ENCODE measurements around the gene CHST11.
"Not testable (repeated sequence)": the region's sequence is repeated elsewhere in the genome, so short reads cannot be mapped to it uniquely, and the experiment has no call there.

CHST11 gene

GRCh38 chr12:104611671-104612070, 154.9 kb downstream of the CHST11 start:
- TF ChIP-seq, protein P1, sequence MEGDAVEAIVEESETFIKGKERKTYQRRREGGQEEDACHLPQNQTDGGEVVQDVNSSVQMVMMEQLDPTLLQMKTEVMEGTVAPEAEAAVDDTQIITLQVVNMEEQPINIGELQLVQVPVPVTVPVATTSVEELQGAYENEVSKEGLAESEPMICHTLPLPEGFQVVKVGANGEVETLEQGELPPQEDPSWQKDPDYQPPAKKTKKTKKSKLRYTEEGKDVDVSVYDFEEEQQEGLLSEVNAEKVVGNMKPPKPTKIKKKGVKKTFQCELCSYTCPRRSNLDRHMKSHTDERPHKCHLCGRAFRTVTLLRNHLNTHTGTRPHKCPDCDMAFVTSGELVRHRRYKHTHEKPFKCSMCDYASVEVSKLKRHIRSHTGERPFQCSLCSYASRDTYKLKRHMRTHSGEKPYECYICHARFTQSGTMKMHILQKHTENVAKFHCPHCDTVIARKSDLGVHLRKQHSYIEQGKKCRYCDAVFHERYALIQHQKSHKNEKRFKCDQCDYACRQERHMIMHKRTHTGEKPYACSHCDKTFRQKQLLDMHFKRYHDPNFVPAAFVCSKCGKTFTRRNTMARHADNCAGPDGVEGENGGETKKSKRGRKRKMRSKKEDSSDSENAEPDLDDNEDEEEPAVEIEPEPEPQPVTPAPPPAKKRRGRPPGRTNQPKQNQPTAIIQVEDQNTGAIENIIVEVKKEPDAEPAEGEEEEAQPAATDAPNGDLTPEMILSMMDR (IDR thresholded peaks at IDR 0.05; ENCODE audit: control insufficient read depth, insufficient read depth, low read depth, low read length, missing control alignments): no peak
- no peak overlapping the region for H3K4me3 ChIP-seq (ENCODE audit: control insufficient read depth, low read depth, low read length)
- no peak for DNase-seq (ENCODE audit: low read depth)

DNA sequence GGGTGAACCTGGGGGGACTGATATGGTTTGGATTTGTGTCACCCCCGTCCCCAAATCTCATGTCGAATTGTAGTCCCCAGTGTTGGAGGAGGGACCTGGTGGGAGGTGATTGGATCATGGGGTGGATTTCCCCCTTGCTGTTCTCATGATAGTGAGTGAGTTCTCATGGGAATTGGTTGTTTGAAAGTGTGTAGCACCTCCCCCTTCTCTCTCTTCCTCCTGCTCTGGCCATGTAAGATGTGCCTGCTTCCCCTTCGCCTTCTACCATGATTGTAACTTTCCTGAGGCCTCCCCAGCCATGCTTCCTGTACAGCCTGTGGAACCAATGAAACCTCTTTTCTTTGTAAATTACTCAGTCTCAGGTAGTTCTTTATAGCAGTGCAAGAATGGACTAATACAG, 156.6 kb downstream of the CHST11 start:
- not testable (repeated sequence) for DNase-seq (ENCODE audit: low read depth); H3K4me3 ChIP-seq (ENCODE audit: control insufficient read depth, low read depth, low read length)

DNA sequence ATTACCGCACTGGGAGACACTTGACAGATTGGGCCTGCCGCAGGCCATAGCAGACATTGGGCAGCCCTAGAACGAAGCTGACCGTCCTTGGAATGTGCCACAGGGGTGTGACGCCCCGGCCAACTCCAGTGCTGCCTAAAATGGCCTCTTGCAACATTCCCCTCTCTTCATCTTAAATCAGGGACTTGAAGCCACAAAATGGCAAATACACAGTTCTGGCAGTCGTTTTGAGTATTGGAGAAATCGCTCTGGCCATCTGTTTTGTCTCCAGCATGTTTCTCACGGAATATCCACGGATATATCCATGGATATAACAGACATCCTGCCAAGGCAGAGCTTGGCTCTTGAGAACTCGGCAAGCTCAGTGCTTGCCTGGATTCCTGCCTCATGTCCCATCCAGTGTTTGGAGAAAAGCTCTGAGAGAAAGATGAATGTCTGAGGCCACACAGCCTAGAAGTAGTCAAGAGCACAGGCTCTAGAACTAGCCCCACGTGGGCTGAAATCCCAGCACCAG, 158.4 kb downstream of the CHST11 start:
- no peak for DNase-seq (ENCODE audit: low read depth)
- no peak overlapping the region for H3K4me3 ChIP-seq (ENCODE audit: control insufficient read depth, low read depth, low read length)
- TF ChIP-seq, protein P1 (IDR thresholded peaks at IDR 0.05; ENCODE audit: control insufficient read depth, insufficient read depth, low read depth, low read length, missing control alignments): no peak

- TF ChIP-seq, protein P1 (IDR thresholded peaks at IDR 0.05; ENCODE audit: control insufficient read depth, insufficient read depth, low read depth, low read length, missing control alignments): no peak
- DNase-seq (ENCODE audit: low read depth): no peak
- H3K4me3 ChIP-seq (ENCODE audit: control insufficient read depth, low read depth, low read length): no peak overlapping the region
Observed at GRCh38 chr12:104618691-104619090, 161.9 kb downstream of the CHST11 start.

GRCh38 chr12:104619305-104619704, 162.6 kb downstream of the CHST11 start:
- no peak overlapping the region for H3K4me3 ChIP-seq (ENCODE audit: control insufficient read depth, low read depth, low read length)
- TF ChIP-seq, protein P1 (IDR thresholded peaks at IDR 0.05; ENCODE audit: control insufficient read depth, insufficient read depth, low read depth, low read length, missing control alignments): no peak
- no peak for DNase-seq (ENCODE audit: low read depth)

DNA sequence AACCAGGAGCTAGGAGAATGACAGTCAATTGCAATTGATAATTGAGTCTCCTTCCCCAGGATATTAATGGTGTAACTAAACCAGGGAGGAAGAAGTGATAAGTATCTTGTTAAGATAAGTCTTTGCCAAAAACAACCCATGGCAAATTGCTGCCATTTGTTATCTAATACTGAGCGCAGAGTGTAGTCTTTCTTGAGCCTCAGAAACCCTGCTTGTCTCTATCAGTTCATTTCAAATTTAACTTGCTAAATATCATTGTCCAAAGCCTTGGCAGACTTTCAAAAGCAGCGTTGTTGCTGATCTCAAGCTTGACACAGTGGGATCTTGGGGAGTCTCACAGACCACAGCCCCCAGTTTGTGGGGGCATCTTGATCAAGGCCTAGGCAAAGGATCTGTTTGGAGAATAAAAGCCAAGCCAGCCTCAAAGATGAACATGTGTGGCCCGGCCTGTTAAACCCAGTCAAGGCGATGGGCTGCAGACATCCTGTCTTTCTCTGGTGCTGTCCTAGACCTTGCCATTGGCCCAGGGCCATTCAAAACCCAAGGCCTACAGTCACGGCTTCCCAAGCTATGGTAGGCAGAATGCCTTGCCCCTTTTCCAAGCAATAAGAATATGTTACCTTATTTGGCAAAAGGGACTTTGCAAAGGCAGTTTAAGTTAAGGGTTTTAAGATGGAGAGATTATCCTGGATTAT, 164.2 kb downstream of the CHST11 start:
- no peak overlapping the region for H3K4me3 ChIP-seq (ENCODE audit: control insufficient read depth, low read depth, low read length)
- TF ChIP-seq, protein P1 (IDR thresholded peaks at IDR 0.05; ENCODE audit: control insufficient read depth, insufficient read depth, low read depth, low read length, missing control alignments): no peak
- no peak for DNase-seq (ENCODE audit: low read depth)

DNA sequence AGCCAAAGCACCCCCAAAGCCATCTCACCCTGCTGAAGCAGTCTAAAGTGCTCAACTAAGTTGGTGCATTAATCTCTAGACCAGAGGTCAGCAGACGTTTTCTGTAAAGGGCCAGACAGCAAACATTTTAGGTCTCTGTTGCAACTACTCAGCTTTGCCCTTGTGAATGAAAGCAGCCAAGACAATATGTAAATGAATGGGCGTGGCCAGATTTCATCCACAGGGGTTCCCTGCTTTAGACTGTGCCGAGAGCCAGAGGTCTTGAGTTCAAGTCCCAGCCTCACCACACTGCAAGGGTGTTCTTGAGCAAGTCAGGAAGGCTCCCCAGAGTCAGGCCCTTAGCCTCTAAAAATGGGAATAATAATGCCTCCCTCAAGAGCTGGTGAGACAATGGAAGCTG, 166.2 kb downstream of the CHST11 start:
- TF ChIP-seq, protein P1 (IDR thresholded peaks at IDR 0.05; ENCODE audit: control insufficient read depth, insufficient read depth, low read depth, low read length, missing control alignments): no peak
- no peak for DNase-seq (ENCODE audit: low read depth)
- H3K4me3 ChIP-seq (ENCODE audit: control insufficient read depth, low read depth, low read length): no peak overlapping the region
